Nephron progenitor cell (in vitro differentiated cells): ENCODE data around the gene OR5K1.

Source experiments
- DNase-seq: peaks from one replicate; pipeline ENCODE4 v3.0.0; 2021
- H3K27ac Mint-ChIP-seq: 2 replicates; pipeline ENCODE4 v1.8.0; 2021; ENCODE audit warnings: mild to moderate bottlenecking, moderate library complexity, mixed read lengths
- H3K27me3 Mint-ChIP-seq: 2 replicates; pipeline ENCODE4 v1.8.0; 2021; ENCODE audit warnings: mild to moderate bottlenecking, low read depth, mixed read lengths; ENCODE audit not compliant: poor library complexity
- H3K36me3 Mint-ChIP-seq: 2 replicates; pipeline ENCODE4 v1.8.0; 2021; ENCODE audit warnings: low read depth, mixed read lengths
- H3K4me1 Mint-ChIP-seq: 2 replicates; pipeline ENCODE4 v1.8.0; 2021; ENCODE audit warnings: mixed read lengths
- H3K4me3 Mint-ChIP-seq: 2 replicates; pipeline ENCODE4 v1.8.0; 2021; ENCODE audit warnings: mild to moderate bottlenecking, moderate library complexity, mixed read lengths
- H3K9me3 Mint-ChIP-seq: 2 replicates; pipeline ENCODE4 v1.8.0; 2021; ENCODE audit warnings: mild to moderate bottlenecking, moderate library complexity, mixed read lengths
- CTCF ChIP-seq: fragments of 200-600 bp; sonication (generic); IDR thresholded peaks from 2 replicates; pipeline ENCODE4 v1.5.0; 2021; ENCODE audit warnings: antibody characterized with exemption

OR5K1 gene

GRCh38 chr3:98462901-98463300 is at the start of gene OR5K1:
Gene OR5K1 (plus strand): TSS chr3:98463201. CDS start chr3:98469577, 6,376 bp downstream.
- Mint-ChIP-seq H3K4me1 (no peaks in the 10 kb centered on the region), H3K9me3 (peaks cover 2% of the 10 kb centered on the region), H3K27ac (no peak within 1 kb of the TSS), H3K4me3 (no peak within 1 kb of the TSS), H3K27me3 (no peaks in the 10 kb centered on the region), H3K36me3 (no peaks in the 10 kb centered on the region)
- no peak for TF ChIP-seq CTCF
- no peak for DNase-seq

GRCh38 chr3:98432575-98432974 is 30.4 kb upstream of the OR5K1 start:
- Mint-ChIP-seq H3K4me1 (no peaks in the 10 kb centered on the region), H3K4me3 (no peak overlapping the region), H3K27me3 (peaks cover 7% of the 10 kb centered on the region), H3K9me3 (peaks cover 24% of the 10 kb centered on the region), H3K27ac (no peak overlapping the region), H3K36me3 (no peaks in the 10 kb centered on the region)
- no peak for TF ChIP-seq CTCF
- no peak for DNase-seq

GRCh38 chr3:98433764-98434163 is 29.2 kb upstream of the OR5K1 start:
- H3K9me3 Mint-ChIP-seq = peaks cover 22% of the 10 kb centered on the region
- H3K36me3 Mint-ChIP-seq = no peaks in the 10 kb centered on the region
- H3K27me3 Mint-ChIP-seq = peaks cover 7% of the 10 kb centered on the region
- DNase-seq = no peak
- H3K4me3 Mint-ChIP-seq = no peak overlapping the region
- H3K27ac Mint-ChIP-seq = no peak overlapping the region
- no peaks in the 10 kb centered on the region for H3K4me1 Mint-ChIP-seq
- no peak for TF ChIP-seq CTCF

- H3K9me3 Mint-ChIP-seq = peaks cover 16% of the 10 kb centered on the region
- H3K27me3 Mint-ChIP-seq = peaks cover 7% of the 10 kb centered on the region
- H3K4me1 Mint-ChIP-seq = no peaks in the 10 kb centered on the region
- no peak overlapping the region for H3K27ac Mint-ChIP-seq
- no peak overlapping the region for H3K4me3 Mint-ChIP-seq
- DNase-seq = no peak
- H3K36me3 Mint-ChIP-seq = no peaks in the 10 kb centered on the region
- TF ChIP-seq CTCF = no peak
Measured at GRCh38 chr3:98434412-98434811, 28.6 kb upstream of the OR5K1 start.

GRCh38 chr3:98440283-98440682 is 22.7 kb upstream of the OR5K1 start:
- H3K27ac Mint-ChIP-seq = no peak overlapping the region
- no peak overlapping the region for H3K4me3 Mint-ChIP-seq
- TF ChIP-seq CTCF = no peak
- no peaks in the 10 kb centered on the region for H3K9me3 Mint-ChIP-seq
- peaks cover 10% of the 10 kb centered on the region for H3K27me3 Mint-ChIP-seq
- H3K4me1 Mint-ChIP-seq = no peaks in the 10 kb centered on the region
- no peaks in the 10 kb centered on the region for H3K36me3 Mint-ChIP-seq
- no peak for DNase-seq

GRCh38 chr3:98445949-98446406 is 17.0 kb upstream of the OR5K1 start:
- no peak overlapping the region for H3K4me3 Mint-ChIP-seq
- peaks cover 10% of the 10 kb centered on the region for H3K27me3 Mint-ChIP-seq
- no peaks in the 10 kb centered on the region for H3K9me3 Mint-ChIP-seq
- DNase-seq = no peak
- H3K27ac Mint-ChIP-seq = no peak overlapping the region
- no peak for TF ChIP-seq CTCF
- H3K4me1 Mint-ChIP-seq = no peaks in the 10 kb centered on the region
- no peaks in the 10 kb centered on the region for H3K36me3 Mint-ChIP-seq
